ENCODE results near the gene CPS1. TPM values are rescaled to one million over a fixed set of nuclear protein-coding genes. Genes with fewer than 3 reads are reported as not detected.

The CPS1 gene
- total and polyA plus RNA-seq, 2 of the 4 experiments (the other 2 are of a cell fraction): 5.4 to 20.1 TPM

DNA sequence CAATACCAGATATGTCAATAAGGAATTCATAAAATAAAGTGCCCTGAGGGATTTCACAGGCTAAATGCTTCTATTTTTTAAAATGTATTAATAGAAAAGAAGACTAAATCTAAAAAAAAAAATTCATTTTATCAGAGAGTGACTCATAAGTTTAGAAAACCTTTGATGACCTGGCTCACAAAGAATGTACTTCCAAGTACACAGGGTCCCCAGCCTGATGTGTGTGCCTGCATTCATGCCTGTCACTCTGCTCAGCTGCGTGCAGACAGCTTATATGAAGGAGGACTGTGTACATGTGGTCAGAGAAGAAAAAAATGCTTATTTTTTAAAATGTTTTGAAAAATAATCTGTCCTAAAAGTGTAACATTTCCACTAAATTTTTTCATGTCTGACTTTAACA lies 3.0 kb upstream of the CPS1 start:
- Histone ChIP-seq H3K14ac (replicated peaks; ENCODE audit: low read depth, low read length) (no peak overlapping the region), H3K56ac (ENCODE audit: extremely low read depth, insufficient read depth, low read length) (no peak overlapping the region), H4K8ac (ENCODE audit: low read depth in 2 of 2, low read length in 2 of 2) (no peak overlapping the region), H4K91ac (ENCODE audit: insufficient read depth, low read depth, low read length) (no peak overlapping the region), H3K18ac (ENCODE audit: low read depth, low read length) (no peak overlapping the region), H3K4me1 (ENCODE audit: control insufficient read depth, insufficient read depth, low read length) (no peaks in the 10 kb centered on the region), H2AK9ac (replicated peaks; ENCODE audit: low read depth, low read length, poor library complexity) (no peak overlapping the region), H3K36me3 (ENCODE audit: control insufficient read depth, insufficient read depth, low read length) (no peaks in the 10 kb centered on the region), H3K79me1 (ENCODE audit: low read depth in 1 of 2, low read length in 2 of 2) (no peaks in the 10 kb centered on the region), H3K9me3 (ENCODE audit: control insufficient read depth, insufficient read depth, low read length) (no peaks in the 10 kb centered on the region), H3K27ac (ENCODE audit: insufficient read depth, low read length) (no peak overlapping the region), H3K4me2 (ENCODE audit: low read depth, low read length) (no peak overlapping the region), H4K5ac (ENCODE audit: low read depth, low read length) (no peak overlapping the region), H3K4me3 (ENCODE audit: insufficient read depth, low read depth, low read length) (no peak overlapping the region), H2AFZ (replicated peaks; ENCODE audit: low read length, poor library complexity) (no peak overlapping the region), H2BK15ac (ENCODE audit: low read depth, low read length) (no peak overlapping the region), H2BK120ac (ENCODE audit: low read depth, low read length) (no peak overlapping the region), H2AK5ac (ENCODE audit: low read depth, low read length) (no peak overlapping the region), H2BK5ac (ENCODE audit: low read depth, low read length, poor library complexity, severe bottlenecking) (no peak overlapping the region), H3K4ac (ENCODE audit: low read depth, low read length) (no peak overlapping the region), H3K27me3 (ENCODE audit: control insufficient read depth, insufficient read depth, low read length) (no peaks in the 10 kb centered on the region), H4K20me1 (ENCODE audit: insufficient read depth, low read length) (no peaks in the 10 kb centered on the region), H2BK20ac (ENCODE audit: low read depth, low read length) (no peak overlapping the region), H3K9me1 (ENCODE audit: insufficient read depth, low read length) (no peaks in the 10 kb centered on the region), H3K9ac (ENCODE audit: low read depth, low read length) (no peak overlapping the region), H3K23ac (ENCODE audit: low read depth, low read length) (no peak overlapping the region)
- no CpG with 5 or more reads among the region's 1 CpG for WGBS, 2 experiments (ENCODE audit: extremely low coverage in 2 of 2, insufficient read length in 1 of 2)
- in situ Hi-C loops (cut with MboI; ENCODE audit: low sequenced_read_pairs) (no loop called here), intact Hi-C loops (cut with micrococcal nuclease) (no loop called here), dilution Hi-C loops (cut with HindIII; ENCODE audit: low sequenced_read_pairs, unreplicated experiment) (no loop called here)
- CTCF ChIA-PET: no interaction called here
- BruUV-seq (replicated peaks): no TSS peak
- no peak for DNase-seq
- no peak for ATAC-seq (ENCODE audit: low read depth)
- POLR2A ChIA-PET (ENCODE audit: unreplicated experiment): no interaction called here
- TF ChIP-seq MAFK (IDR thresholded peaks at IDR 0.05; ENCODE audit: low read depth, low read length) (no peak), USF2 (IDR thresholded peaks at IDR 0.05; ENCODE audit: low read depth, low read length) (no peak), MAZ (IDR thresholded peaks at IDR 0.05; ENCODE audit: borderline replicate concordance, low read depth, low read length) (no peak), MXI1 (IDR thresholded peaks at IDR 0.05; ENCODE audit: borderline replicate concordance, low read depth, low read length) (no peak), CTCF (conservative IDR thresholded peaks at IDR 0.05; ENCODE audit: low read depth, low read length) (no peak), CHD1 (IDR thresholded peaks at IDR 0.05; ENCODE audit: low read depth, low read length) (no peak), CEBPB (IDR thresholded peaks at IDR 0.05; ENCODE audit: low read depth, low read length) (no peak), SMC3 (IDR thresholded peaks at IDR 0.05; ENCODE audit: low read depth, low read length) (no peak)
- TF ChIP-seq, protein P1, sequence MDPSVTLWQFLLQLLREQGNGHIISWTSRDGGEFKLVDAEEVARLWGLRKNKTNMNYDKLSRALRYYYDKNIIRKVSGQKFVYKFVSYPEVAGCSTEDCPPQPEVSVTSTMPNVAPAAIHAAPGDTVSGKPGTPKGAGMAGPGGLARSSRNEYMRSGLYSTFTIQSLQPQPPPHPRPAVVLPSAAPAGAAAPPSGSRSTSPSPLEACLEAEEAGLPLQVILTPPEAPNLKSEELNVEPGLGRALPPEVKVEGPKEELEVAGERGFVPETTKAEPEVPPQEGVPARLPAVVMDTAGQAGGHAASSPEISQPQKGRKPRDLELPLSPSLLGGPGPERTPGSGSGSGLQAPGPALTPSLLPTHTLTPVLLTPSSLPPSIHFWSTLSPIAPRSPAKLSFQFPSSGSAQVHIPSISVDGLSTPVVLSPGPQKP (IDR thresholded peaks at IDR 0.05; ENCODE audit: borderline replicate concordance, low read depth, low read length): no peak

Data from IMR-90 (cell line).